Activated gamma-delta T cell (primary cell): Measurements from ENCODE around the gene RAB11FIP2.

Source experiments
- DNase-seq: peaks from one replicate; lab custom pipeline; 2025; lab: John Stamatoyannopoulos, UW

Gene RAB11FIP2

DNA sequence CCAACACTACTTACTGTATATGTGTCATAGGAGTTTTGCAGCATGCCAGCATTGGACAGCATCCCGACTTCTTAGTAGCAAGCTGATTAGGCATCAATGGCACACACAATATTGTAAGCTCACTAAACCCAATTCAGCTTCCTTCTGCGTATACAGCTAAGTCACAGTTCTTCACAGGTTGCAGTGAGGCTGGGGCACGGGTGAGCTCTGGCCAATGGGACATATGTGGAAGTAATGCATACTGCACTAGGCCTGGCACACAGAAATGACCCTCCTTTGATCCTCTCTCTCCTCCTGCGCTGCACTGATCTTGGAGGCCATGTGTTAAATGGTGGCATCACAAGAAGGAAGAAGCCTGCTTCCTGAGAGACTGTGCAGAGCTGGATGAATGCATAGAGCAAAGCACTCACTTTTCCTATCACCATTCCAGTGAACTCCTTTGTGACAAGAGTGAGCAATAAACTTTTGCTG, 11.9 kb downstream of the RAB11FIP2 start:
- no peak for DNase-seq

DNA sequence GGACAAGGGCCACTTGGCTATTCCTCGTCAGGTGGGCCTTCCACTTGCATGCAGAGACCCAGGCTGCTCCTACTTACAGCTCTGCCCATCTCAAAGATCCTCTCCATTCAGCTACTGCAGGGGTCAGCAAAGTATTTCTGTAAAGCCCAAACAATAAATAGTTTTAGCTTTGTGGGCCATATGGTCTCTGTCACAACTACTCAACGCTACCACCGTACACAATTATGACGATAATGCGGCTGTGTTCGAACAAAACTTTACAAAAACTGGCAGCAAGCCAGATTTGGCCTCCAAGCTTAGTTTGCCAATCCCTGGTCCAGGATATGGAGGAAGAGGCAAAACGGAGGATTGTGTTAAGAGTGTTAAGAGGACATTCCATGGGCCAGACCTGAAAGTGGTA, 12.8 kb downstream of the RAB11FIP2 start:
- no peak for DNase-seq

DNA sequence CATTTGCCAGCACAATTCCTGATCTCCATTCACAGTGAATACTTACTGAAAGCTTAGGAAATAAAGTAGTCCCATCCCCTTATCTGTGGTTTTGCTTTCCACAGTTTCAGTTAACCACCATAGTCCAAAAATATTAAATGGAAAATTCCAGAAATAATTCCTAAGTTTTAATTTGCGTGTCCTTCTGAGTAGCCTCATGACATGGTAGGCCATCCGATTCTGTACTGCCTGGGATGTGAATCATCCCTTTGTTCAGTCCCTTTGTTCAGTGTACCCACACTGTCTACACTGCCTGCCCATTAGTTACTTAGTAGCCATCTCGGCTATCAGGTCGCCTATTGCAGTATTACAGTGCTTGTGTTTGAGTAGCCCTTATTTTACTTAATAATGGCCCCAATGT, 14.2 kb downstream of the RAB11FIP2 start:
- no peak for DNase-seq

DNA sequence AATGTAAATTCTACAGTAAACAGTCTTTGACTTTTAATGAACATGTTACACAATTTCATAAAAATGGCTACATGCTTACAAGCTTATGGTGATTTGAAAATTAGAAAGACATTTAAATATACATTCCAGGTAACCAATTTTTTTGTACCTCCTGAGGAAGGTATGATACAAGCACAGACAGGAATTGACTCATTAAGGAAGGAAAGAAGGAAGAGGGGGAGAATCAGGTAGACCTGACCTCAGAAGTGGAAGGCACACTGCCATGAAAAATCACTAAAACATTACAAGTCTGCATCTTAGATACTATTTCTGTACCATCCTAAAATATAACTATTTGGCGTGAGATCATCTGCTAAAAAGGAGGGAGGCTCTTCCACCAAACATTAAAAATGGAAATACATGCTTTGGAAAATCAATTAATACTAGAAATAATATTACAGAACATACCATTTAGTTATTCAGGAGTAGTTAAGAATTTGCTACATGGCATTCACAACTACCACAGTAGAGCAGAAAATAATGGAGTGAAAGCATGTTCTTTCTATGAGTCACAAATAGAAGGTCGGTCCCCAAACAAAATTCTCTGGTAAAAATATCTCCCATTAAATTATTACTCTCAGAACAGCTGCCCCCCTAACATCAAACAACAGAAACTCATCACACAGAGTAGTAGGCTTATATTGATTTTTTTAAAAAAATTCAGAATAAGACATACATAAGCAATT, 15.2 kb downstream of the RAB11FIP2 start:
- DNase-seq, result no peak

DNA sequence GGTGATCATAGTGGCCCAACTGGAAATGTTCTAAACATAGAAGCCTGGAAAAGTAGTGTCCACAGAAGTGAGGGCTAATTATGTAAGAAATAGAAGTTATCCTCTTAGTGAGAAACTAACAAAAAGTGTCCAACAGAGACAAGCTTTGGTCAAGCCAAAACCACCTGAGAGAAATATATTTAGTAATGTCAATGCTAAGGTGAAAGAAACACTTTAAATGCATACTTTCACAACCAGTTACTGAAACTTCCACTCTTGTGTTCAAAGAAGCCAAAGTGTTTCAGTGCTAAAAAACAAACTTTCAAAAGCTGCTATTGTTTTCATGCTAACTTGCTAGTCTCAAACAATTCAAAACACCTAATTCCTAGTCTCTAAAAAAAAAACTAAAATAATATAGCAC, 18.1 kb downstream of the RAB11FIP2 start:
- no peak for DNase-seq

DNA sequence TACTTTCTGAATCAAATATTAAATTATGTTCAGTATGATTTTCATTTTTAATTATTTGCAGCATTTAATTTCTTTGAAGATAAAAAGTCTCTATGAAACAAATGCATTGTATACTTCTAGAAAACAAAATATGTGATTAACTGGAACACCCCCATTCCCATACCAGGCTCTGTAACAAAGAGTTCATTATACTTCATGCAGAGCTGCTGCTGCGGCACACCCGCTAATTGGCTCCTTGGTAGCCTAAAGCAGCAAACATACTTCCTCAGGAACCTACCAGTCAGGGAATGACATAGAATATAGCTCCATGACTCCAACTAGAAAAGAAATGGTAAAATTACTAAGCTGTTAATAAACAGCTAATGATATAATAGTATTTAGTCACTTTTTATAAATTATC, 19.3 kb downstream of the RAB11FIP2 start:
- DNase-seq, result no peak

DNA sequence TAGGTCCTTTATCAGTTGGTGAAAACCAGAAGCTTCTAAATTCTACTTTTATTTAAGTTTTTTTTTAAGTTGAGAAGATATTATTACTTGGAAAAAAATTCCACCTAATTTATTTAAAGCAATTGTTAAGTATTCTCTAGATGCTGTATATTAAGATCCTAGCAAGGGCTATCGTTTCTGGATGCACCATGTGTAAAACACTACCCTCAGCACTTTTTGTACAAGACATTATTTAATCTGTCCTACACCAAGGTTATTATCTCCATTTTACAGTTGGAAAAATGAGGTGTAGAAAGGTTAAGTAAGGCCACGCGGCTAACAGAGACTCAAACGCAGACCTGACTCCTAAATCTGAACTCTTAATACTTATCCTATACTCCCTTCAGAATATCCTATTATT, 19.8 kb downstream of the RAB11FIP2 start:
- DNase-seq, result no peak

DNA sequence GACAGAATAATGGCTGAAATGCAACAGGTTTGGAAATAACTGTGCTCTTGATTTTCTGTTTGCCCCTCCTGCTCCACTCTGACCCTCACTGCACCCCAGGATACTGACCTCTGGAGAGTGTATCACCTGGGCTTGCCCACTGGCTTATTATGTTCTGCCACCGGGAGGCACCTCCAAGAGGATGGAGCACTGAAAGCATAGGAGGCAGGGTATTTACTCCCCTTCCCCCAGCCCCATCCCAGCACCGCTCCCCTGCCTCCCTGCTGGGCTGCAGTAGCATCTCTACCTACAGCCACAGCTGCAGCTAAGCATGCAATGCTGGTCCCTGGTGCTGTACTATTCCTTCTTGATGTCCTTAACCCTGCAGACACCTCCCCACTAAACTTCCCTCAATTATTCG, 26.4 kb downstream of the RAB11FIP2 start:
- DNase-seq, result no peak

DNA sequence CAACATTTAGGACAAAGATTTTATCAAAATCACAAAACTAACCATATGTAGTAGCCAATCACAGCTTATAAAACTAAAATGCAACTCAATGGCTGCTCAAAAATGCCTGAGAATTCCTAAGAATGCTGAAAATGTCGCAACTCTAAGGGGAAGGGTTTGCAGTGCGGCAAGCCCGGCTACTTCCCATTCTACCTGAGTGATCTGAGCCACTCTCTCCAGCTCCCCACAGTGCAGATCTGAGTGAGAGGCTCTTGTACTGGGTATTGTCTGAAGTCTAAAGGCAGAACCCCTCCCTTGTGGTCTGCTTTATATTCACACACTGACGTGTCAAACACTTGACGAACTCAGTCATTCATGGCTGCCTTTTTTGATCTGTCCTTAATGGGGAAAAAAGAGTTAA, 28.9 kb downstream of the RAB11FIP2 start:
- no peak for DNase-seq

DNA sequence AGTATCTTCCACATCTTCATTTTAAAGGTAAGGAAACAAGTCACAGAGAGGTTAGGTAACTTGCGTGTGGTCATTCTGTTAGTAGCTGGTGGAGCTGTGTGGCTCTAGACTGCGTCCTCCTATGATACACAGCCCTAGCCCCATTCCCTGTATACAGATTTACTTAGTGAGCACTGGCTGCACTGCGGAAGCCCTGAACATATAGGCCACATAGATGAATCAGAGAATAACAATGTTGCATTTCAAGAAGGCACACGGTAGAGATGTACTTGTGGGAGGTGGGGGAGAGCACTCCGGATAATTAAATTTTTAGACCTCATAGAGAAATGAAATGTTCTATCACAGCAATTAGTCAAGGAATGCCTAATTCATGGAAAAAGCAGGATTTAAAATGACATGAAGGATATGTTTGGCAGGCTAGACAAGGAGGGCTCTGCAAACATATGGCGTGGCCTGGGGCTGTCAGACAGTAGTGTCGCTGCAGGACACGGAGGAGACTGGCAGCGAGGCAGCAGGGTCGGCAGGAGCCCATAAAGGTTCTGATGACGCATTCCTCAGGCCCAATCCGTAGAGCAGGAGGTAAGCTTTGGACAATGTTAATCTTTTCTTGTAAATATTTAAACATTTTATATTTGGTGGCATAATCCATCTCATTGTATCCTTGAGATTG, 29.5 kb downstream of the RAB11FIP2 start:
- DNase-seq, result no peak

DNA sequence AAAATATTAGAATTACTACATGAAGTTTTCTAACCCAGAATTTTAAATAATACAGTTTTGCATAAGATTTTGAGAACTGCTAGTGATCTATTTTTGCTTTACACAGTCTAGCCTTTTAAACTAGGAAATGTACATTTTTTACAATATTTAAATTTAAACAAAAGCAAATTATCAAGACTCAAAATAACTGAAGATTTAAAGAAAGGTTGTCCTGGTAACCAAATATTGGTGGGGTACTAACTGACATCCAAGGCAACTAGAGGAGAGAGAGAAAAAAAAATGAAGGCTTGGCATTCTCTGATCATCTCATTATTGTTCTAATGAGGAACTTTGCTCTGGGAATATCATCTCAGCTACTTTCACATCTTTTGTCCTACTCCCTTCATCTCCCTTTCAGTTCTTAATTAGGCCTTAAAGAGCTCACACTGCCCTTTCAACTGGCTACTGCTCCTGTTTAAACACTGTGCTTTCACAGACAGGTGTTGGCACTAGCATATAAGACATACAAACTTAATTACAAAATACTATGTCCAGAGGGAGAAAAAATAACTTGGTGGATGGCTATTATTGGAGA, 33.7 kb downstream of the RAB11FIP2 start:
- no peak for DNase-seq

DNA sequence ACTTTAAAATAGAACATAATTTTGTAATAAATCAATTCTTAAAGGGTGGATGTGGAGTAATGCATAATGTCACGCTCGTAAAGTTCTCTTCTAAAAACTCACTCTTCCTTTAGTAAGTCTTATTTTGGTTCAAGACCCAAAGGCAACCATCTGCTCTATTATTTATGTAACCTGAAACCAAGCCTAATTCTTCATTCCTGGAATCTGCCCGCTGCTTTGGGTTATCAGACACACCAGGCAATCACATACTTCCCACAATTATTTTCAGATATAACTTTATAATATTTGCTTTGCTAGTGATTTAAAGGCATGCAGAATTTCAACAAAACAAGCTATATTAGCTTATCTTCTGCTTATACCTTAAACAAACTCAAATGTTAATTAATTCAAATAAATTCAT, 39.0 kb downstream of the RAB11FIP2 start:
- DNase-seq, result no peak

DNA sequence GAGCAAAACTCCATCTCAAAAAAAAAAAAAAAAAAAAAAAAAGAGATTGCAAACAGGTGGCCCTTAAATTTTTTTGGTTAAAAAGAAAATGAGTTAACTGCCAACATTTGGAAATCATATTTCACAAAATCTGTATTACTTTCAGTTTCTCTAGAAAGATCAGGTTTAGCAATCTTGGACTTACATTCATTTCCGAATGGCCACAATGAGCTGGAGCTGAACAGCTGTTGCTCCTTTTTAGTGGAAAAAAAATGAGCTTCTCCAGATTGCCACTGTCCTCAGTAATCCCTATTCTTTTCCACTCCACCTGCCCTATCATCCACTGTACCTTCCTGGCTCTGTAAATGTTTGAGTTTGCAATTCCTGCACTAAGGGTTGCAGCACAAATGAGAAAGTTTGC, 43.6 kb downstream of the RAB11FIP2 start:
- DNase-seq, result no peak

DNA sequence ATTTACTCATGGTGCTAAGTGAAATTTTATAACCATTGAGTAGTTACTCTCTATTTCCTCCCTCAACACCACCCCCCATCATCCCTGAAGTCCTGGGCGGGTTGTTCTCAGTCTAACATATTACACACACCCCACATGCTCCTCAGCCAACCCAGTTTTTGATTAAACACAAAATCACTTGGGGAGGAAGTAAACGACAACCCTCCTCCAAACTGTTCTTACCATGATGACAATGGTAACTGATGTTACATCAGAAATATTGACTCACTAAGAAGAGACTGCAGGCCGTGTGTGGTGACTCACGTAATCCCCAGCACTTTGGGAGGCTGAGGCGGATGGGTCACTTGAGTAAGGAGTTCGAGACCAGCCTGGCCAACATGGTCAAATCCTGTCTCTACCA, 44.2 kb downstream of the RAB11FIP2 start:
- DNase-seq, result no peak

DNA sequence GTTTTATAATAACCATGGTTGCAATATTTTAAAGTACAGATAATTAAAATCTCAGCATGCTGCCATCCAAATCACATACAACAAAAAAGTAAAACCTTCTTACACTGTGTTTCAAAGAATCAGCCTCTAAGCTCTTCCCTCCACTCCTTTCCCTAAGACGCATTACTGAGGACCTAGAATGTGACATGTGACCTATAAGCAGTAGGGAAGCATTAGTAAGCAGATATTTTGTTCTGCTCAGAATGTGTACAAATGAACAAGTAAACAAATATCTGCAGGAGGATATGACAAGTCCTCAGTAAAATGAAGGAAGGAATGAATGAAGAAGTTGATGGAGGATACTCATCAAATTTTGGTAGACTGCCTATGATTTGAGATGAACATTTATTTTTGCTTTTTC, 49.1 kb downstream of the RAB11FIP2 start:
- DNase-seq, result no peak

DNA sequence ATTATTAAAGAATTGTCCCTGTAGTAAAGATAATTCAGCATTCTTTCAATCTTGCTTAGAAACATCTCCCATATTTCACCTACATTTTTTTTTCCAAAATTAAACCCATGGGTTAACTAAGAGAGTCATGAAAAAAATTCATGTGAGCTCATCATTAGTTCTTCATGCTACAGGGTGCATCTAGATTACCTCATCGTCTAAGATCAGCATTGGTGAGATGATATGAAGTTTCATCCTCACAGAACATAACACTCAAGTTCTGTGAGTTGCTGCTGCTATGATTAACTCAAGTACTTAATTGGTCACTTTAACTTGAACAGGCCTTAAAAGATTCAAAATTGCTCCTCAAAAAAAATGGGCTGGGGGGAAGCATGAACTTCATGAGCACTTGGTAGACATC, 50.0 kb downstream of the RAB11FIP2 start:
- no peak for DNase-seq

DNA sequence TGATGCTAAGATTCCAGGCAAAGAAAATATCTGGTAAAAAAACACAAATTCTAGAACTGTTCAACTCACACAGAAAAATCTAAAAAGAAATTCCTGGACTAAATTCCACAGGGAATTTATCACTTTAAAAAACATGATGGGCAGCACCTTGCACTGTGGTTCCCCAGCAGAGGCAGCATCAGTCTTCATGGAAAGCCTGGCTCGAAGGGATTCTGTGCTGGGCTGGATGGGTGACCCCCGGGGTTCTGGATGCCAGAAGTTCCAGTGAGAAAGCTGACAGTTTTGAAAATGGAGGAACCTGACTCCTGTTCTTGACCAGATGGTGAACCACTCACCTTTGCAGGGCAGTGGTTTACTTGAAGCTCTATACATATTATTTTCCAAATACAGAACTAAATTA, 52.0 kb downstream of the RAB11FIP2 start:
- DNase-seq, result no peak

DNA sequence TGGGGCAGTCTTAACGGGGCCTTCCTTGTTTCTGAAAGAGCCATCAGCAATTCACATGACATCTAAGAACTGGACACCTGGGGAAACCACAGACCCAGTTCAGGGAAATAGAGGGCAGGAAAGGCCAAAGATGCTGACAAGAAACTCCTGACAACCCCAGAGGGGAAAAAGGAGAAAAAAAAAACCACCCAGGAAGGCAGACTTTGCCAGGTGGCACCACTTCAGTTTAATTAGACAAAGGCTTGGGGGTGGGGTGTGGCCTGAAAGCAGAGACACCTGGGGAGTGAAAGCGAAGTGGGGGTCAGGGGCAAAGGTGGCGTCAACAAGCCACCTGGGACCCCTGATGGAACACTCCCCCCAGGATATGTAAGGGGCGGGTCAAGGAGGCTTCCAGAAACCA, 53.6 kb downstream of the RAB11FIP2 start:
- DNase-seq, result no peak

DNA sequence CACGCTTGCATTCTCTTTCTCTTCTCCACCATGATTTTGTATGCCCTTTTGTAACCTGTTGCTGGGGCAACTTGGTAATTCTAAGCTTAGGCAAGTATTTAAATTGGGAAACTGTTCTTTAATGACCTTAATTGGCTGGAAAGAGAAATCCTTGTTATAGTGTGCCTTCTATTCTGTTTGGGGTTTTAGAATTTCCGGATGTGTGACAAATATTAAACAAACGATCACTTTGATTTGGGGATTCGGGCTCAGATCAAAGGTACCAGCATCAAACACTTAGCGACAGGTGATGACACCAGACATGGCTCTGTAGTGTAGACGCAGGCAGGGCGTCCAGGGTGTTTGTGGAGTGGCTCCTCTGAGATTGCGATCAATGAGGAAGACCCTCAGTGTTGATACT, 55.0 kb downstream of the RAB11FIP2 start:
- DNase-seq, result no peak

DNA sequence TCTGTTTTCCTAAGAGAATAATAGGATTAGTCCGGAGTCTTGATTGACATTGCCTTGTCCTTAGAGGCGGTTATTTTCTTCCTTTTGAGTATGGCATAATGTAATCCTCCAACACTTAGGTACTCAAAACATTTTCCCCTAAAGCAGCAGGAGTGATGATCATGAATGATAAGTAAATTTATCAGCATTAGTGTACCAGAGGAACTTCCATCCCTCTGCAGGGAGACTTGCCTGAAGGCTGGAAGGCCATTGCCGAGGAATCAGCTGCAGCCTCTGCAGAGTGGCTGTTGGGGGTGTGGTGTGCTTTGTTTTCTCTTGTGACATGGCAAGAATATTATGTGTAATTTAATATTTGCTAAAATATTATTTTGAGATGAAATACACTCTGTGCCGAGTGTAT, 56.8 kb downstream of the RAB11FIP2 start:
- DNase-seq, result no peak

DNA sequence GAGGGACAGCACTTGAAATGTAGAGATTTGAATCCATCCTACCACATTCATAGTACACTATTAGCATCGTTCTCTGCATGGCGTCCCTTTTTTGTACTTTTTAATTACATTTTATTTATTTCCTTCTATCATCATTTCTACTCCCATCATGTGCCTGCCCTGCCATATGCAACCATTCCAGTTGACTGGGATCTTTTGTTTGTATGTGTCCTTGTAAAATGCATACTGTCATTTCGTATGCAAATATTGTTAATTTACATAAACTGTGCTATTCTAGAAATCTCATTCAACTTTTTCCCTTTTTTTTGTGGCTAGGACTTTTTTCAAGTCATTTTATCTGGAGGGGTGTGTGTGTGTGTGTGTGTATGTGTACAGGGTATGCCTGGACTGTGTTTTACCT, 57.9 kb downstream of the RAB11FIP2 start:
- DNase-seq, result no peak

DNA sequence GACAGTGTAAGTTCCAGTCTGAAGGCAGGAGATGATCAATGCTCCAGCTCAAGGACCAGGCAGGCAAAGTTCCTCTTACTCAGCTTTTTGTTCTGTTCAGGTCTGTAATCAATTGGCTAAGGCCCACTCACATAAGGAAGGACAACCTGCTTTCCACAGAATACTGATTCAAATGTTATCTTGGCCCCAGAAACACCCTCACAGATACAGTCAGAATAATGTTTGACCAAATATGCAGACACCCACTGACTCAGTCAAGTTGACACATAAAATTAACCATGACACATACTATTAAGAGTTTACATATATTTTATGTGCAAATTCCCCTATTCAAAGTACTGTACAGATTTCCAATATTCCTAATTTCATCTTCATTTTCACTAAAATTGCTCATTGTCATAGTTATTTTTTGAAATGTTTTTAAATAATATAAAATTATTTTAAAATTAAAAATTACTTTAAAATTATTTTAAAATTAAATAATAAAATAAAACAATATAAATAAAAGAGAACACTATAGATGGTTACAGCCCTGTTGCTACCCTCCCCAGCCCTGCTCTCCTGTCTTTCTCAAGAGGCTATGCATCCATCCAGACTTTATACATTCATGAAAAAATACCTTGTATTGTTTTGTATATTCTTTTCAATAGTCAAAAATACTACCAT, 59.4 kb downstream of the RAB11FIP2 start:
- no peak for DNase-seq

DNA sequence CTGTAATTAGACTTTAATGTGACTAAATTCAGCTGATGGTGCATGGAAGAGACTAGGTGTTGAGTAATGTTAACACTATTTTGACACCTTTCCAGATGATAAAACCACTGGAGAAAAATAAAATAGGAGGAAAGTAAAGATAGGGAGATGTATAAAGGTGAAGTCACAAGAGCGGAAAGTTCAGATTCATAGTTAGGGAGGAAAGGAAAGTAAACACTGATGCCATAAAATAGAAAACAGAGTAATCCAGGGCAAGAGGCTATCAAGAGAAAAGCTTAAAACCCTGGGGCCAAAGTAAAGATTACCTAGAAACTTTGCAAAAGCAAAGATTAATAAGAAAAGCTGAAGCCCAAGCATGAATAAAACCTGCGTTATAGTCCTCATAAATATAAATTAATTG, 62.8 kb downstream of the RAB11FIP2 start:
- DNase-seq, result no peak
